HG02571 (cell line): ENCODE results near the gene DLG4.
"Not testable (repeated sequence)": the region's sequence is repeated elsewhere in the genome, so short reads cannot be mapped to it uniquely, and the experiment has no call there.

Experiments used
- ATAC-seq: cut with Tn5 transposase; IDR thresholded peaks from one replicate; pipeline ENCODE4 v1.9.1; 2021; ENCODE audit warnings: mild to moderate bottlenecking, moderate library complexity; ENCODE audit not compliant: unreplicated experiment

Gene DLG4

GRCh38 chr17:7249830-7250229 is 30.2 kb upstream of the DLG4 start:
- ATAC-seq, result no peak

DNA sequence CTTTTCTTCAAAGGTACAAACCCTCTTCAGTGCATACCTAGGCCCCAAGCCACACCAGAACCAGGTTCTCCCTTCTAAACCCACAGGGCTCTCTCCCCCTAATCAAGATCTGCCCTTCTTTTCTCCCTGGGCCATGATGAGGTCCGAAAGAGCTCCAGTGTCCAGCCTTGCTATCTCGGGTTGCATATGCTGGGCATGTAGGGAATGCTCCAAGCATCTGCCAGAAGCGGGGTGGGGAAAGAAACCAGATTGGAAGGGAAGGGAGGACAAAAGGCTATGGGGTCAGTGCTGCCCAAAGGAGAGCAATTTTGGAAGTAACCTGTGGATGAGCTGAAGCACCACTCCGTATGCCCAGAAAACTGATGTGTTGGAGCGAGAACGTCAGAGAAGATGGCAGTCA is 29.6 kb upstream of the DLG4 start:
- no peak for ATAC-seq

DNA sequence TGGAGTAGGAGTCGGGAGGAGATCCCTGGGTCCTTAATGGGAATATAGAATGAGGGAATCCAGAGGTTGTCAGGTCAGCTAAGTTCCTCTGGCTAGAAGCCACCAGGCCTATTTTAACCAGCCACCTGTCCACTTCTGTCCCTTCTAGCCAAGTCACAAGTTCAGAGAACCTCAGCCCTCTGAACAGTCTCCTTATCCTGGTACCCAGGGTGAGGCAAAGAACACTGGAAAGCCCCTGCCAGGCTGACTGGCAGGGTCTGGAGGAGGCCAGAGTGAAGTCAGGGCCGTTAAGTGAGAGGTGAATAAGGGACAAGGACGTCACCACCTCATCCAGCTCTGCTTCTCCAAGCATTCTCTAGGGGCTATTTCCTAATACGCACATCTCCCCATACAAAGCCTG is 29.2 kb upstream of the DLG4 start:
- no peak for ATAC-seq

DNA sequence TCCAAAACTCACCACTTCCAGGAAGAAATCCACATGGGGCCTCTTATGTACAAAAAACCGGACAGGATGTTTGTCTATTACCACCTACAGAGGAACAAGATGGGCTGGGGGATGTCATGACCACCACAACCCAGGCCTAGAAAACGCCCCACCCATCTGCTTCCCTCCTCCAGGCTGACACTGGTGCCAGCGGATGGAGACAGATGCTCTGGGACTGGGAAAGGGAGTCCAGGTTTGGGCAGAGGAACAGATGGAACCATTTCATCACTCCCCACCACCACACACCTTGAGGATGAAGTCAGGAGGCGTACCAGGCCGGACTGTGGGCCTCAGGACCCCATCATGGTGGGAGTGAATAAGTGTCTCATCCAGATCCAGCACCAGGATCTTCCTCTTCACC is 27.1 kb upstream of the DLG4 start:
- no peak for ATAC-seq

DNA sequence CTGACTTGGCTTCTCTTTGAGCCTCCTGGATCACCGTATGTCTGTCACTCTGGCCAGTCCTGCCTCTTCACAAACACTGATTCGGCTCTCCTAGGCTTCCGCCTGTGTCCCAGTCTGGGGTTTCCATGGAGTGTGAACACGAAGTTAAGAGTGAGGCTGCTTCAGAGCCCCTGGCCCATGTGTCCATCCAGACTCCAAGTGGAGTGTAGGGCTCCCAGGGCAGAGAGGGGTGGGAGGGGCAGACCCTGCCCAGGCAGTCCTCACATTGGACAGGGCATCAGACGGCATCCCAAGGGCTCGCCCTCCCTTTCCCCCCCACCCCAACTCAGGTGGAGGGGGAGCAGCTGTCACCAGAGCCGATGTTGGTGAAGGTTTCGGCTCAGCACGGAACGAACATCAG is 24.2 kb upstream of the DLG4 start:
- ATAC-seq, result not testable (repeated sequence)

GRCh38 chr17:7243453-7243729 is 23.8 kb upstream of the DLG4 start:
- no peak for ATAC-seq

GRCh38 chr17:7242717-7243452 is 23.2 kb upstream of the DLG4 start:
- ATAC-seq, result peak; percentile 38

GRCh38 chr17:7241783-7242716 is 22.4 kb upstream of the DLG4 start, which contains the start of gene GABARAP:
Gene GABARAP, minus strand, starts transcription at chr17:7242449. Its CDS starts 119 bp downstream, at chr17:7242330.
- no peak for ATAC-seq

- ATAC-seq, result no peak
These were observed 21.6 kb upstream of the DLG4 start for GRCh38 chr17:7241090-7241733.

DNA sequence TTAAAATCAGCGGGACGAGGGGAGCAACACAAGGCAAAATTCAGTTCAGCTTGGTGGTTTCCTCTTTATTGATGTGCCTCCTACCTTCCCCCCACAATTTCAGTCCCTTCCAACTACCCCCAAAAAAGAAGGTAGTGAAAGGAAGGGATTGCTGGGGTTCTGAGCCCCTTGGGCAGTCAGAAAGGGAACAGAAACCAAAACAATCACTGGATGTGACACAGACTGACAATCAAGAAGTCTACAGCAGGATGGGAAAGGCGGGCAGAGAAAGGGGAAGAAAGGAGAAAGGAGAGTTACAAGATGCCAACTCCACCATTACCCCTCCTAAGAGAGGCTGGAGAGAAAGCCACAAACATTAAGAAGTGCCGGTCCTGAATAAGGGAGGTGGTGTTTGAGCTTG is 20.7 kb upstream of the DLG4 start:
- no peak for ATAC-seq

GRCh38 chr17:7239091-7240027 is 19.7 kb upstream of the DLG4 start, which contains the start of gene PHF23:
Gene PHF23, minus strand, starts transcription at chr17:7239457. Its CDS starts 178 bp downstream, at chr17:7239279.
- peak; percentile 48 for ATAC-seq

DNA sequence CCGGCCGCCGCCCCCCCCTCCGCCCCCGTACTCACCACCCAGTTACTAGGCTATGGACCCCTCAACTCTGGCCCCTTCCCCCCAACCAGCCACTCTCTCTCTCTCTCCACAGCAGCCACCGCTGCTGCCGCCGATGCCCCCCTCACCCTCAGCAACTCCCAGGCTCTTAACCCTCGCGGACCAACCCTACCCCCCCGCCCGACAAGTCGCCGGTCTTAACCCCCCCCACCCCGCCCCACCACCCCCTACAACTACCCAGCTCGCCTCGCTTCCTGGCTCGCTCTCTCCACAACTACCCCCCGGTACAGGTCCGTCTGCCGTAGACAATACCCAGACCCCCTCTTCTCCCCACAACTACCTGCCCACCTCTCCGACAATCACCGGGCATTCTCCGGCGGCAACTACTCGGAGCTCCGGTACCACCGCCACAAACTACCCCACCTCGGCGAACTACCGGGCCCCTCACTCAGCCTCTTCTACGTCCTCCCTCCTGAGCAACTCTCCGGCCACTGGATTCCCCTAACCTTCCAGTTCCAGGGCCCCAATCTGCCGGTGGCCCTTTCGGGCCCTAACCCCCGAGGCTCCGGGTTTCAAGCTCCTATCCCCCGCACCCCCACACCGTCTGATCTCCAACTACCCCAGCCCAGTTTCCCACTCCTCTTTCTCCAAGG is 18.9 kb upstream of the DLG4 start:
- ATAC-seq, result no peak

DNA sequence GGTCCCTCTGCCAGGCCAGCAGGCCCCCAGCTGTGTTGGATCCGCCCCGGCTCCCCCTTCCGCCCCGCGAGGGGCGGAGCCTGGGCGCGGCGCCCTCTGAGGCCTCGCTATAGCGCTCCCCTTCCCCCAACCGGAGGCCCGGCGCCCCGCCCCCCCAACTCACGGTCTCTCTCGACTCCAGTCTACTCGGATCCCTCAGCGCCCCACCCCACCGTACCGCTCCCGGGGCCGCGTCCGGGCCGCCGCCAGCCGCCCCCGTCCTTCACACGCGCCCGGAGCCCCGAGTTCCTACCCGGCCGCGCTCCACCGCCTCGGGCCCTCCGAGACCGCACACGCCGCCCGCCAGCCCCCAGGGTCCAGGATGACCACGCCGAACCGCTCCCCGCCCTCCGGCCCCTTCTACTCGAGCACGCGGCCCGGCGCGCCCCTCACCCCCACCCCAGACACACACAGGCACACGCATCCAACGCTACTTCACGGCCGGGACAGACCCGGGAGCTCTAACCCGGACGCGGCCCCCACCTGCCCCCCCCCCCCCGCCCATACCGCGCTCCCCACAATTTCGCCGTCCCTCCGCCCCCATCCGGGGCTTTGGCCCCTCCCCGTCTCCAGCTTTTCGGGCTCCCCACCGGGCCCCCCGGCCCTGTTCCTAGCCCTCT is 18.3 kb upstream of the DLG4 start:
- no peak for ATAC-seq

GRCh38 chr17:7237266-7237760 is 17.7 kb upstream of the DLG4 start:
- ATAC-seq, result no peak

DNA sequence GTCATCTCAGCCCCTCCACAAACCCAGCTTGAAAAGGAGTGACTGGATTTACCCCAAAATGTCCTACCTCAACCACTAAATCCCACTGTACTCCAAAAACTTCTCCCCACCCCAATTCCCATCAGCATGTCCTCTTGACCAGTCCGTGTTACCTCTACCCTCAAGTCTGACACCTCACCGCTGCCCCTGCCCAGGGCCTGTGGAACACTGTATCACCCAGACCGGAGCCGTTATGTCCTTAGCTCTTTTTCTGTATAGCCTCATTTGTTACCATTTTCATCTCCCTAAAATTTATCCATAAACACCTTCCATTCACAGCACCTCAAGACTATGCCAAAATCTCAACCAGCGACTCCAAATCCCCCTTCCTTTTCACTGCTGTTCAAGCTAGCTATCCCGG is 17.2 kb upstream of the DLG4 start:
- no peak for ATAC-seq

DNA sequence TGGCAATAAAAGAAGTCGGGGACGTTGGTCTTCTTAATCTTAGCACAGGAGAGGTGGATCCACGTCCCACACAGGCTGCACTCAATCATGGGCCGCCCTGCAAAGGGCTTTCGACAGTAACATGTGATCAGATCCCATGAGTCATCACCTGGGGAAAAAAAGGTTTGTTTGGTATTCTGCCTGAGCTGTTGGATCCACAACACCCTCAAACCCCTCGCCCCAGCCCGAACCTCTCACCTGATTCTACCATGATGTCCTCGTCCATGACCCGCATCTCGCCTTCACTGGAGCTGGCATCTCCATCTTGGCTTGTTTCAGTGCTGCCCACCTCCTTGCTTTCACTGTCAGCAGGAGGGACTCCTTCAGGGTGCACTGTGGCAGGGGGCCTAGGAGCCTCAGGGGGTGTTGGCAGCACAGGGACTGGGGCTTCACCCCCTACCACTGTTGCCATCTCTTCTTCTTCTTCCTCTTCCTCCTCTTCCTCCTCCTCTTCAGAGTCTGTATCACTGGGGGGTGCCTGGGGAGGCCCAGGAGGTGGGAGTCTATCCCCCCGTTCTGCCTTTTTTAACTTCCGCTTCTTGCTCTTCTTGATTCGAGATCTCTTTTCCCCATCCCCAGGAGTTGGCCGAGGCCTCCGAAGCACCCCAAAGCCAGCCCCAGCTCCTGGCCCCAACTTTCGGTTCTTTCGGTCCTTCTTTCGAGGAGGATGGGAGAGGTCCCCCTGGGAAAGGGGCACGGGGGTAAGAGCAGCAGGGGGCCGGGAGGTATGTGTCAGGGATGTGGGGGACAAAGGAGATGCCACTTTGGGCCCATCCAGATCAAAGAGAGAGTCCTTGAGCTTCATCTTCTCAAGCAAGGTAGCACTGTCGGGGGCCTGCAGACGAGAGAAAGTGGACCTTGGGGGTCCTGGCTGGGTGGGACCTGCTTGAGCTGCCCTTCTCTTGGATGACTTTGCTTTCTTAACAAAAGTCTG is 16.3 kb upstream of the DLG4 start:
- no peak for ATAC-seq

GRCh38 chr17:7234083-7234951 is 14.7 kb upstream of the DLG4 start, which contains the start of gene DVL2:
Gene DVL2, minus strand, starts transcription at chr17:7234517. Its CDS starts 255 bp downstream, at chr17:7234262.
- peak; percentile 46 for ATAC-seq
